ENCODE measurements around the gene CPNE4.

CPNE4 gene

DNA sequence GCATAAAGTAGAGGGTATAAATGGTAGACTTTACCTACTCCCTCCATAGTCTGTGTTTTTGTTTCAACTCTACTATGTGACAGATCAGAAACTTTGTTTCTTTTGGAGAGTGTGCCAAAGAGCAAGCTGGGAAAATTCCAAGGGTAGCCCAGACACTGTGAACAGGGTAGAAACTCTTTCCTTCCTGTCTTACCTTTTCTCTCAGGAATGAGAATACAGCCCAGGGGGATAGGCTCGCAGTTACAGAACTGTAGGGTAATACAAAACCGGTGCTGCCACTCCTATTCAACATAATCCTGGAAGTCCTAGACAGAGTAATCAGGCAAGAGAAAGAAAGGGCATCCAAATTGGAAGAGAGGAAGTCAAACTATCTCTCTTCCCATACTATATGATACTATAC is 256.3 kb downstream of the CPNE4 start:
- H3K4me3 ChIP-seq (ENCODE audit: low read length, poor library complexity, severe bottlenecking): no peak overlapping the region
- H3K27me3 ChIP-seq (ENCODE audit: insufficient read depth, low read length, poor library complexity, severe bottlenecking): no peaks in the 10 kb centered on the region
- H3K79me2 ChIP-seq (ENCODE audit: insufficient read depth, low read length): no peaks in the 10 kb centered on the region
- no peak overlapping the region for H3K4me2 ChIP-seq (ENCODE audit: low read depth, low read length, poor library complexity, severe bottlenecking)
- H3K9me2 ChIP-seq (replicated peaks; ENCODE audit: low read depth, low read length): no peaks in the 10 kb centered on the region
- no peak overlapping the region for H3K9ac ChIP-seq (ENCODE audit: low read depth, low read length, poor library complexity, severe bottlenecking)
- no peak overlapping the region for H2AFZ ChIP-seq (ENCODE audit: low read length)
- peaks cover 20% of the 10 kb centered on the region for H3F3A ChIP-seq (ENCODE audit: low read depth)
- H4K20me1 ChIP-seq (ENCODE audit: insufficient read depth, low read length, poor library complexity, severe bottlenecking): no peaks in the 10 kb centered on the region
- peaks cover 32% of the 10 kb centered on the region for H3K4me1 ChIP-seq (ENCODE audit: insufficient read depth, low read length, poor library complexity, severe bottlenecking)
- H3K36me3 ChIP-seq (ENCODE audit: insufficient read depth, low read length): no peaks in the 10 kb centered on the region
- no peak for TF ChIP-seq EZH2phosphoT487 (IDR thresholded peaks at IDR 0.05; ENCODE audit: borderline replicate concordance)
- TF ChIP-seq, protein P1, sequence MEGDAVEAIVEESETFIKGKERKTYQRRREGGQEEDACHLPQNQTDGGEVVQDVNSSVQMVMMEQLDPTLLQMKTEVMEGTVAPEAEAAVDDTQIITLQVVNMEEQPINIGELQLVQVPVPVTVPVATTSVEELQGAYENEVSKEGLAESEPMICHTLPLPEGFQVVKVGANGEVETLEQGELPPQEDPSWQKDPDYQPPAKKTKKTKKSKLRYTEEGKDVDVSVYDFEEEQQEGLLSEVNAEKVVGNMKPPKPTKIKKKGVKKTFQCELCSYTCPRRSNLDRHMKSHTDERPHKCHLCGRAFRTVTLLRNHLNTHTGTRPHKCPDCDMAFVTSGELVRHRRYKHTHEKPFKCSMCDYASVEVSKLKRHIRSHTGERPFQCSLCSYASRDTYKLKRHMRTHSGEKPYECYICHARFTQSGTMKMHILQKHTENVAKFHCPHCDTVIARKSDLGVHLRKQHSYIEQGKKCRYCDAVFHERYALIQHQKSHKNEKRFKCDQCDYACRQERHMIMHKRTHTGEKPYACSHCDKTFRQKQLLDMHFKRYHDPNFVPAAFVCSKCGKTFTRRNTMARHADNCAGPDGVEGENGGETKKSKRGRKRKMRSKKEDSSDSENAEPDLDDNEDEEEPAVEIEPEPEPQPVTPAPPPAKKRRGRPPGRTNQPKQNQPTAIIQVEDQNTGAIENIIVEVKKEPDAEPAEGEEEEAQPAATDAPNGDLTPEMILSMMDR (conservative IDR thresholded peaks at IDR 0.05; ENCODE audit: low read length): no peak
- H3K9me3 ChIP-seq (ENCODE audit: insufficient read depth, low read depth, low read length): peaks cover 42% of the 10 kb centered on the region

DNA sequence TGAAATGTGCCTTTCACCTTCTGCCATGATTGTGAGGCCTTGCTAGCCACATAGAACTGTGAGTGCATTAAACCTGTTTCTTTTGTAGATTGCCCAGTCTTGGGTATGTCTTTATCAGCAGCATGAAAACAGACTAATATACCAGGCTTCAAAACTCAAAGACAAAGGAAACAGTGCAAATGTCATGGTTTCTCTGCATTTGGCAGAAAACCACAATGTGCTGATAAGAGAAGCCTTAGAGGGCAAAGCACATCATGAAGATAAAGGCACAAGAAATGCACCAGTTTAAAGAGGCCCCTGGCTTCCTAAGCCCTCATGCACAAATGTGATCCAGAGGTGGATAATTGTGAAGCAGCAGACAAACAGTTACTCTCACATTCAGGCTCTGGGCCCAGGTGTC is 259.2 kb downstream of the CPNE4 start:
- H3K36me3 ChIP-seq (ENCODE audit: insufficient read depth, low read length): no peaks in the 10 kb centered on the region
- no peak overlapping the region for H3K4me3 ChIP-seq (ENCODE audit: low read length, poor library complexity, severe bottlenecking)
- no peaks in the 10 kb centered on the region for H3K27me3 ChIP-seq (ENCODE audit: insufficient read depth, low read length, poor library complexity, severe bottlenecking)
- H3K79me2 ChIP-seq (ENCODE audit: insufficient read depth, low read length): no peaks in the 10 kb centered on the region
- no peak overlapping the region for H3K9ac ChIP-seq (ENCODE audit: low read depth, low read length, poor library complexity, severe bottlenecking)
- H3K9me2 ChIP-seq (replicated peaks; ENCODE audit: low read depth, low read length): no peaks in the 10 kb centered on the region
- peaks cover 8% of the 10 kb centered on the region; the same call in 1 of the 2 replicates for H3F3A ChIP-seq (ENCODE audit: low read depth)
- H2AFZ ChIP-seq (ENCODE audit: low read length): no peak overlapping the region
- H3K4me1 ChIP-seq (ENCODE audit: insufficient read depth, low read length, poor library complexity, severe bottlenecking): peaks cover 13% of the 10 kb centered on the region
- no peak overlapping the region for H3K4me2 ChIP-seq (ENCODE audit: low read depth, low read length, poor library complexity, severe bottlenecking)
- H3K9me3 ChIP-seq (ENCODE audit: insufficient read depth, low read depth, low read length): peaks cover 42% of the 10 kb centered on the region
- no peaks in the 10 kb centered on the region for H4K20me1 ChIP-seq (ENCODE audit: insufficient read depth, low read length, poor library complexity, severe bottlenecking)
- TF ChIP-seq, protein P1 (conservative IDR thresholded peaks at IDR 0.05; ENCODE audit: low read length): no peak
- no peak for TF ChIP-seq EZH2phosphoT487 (IDR thresholded peaks at IDR 0.05; ENCODE audit: borderline replicate concordance)

GRCh38 chr3:131772269-131773026 is 262.4 kb downstream of the CPNE4 start:
- Histone ChIP-seq H2AFZ (ENCODE audit: low read length) (no peak overlapping the region), H3F3A (ENCODE audit: low read depth) (peaks cover 8% of the 10 kb centered on the region; the same call in 1 of the 2 replicates), H3K79me2 (ENCODE audit: insufficient read depth, low read length) (no peaks in the 10 kb centered on the region), H3K9me3 (ENCODE audit: insufficient read depth, low read depth, low read length) (peaks cover 30% of the 10 kb centered on the region), H3K9ac (ENCODE audit: low read depth, low read length, poor library complexity, severe bottlenecking) (no peak overlapping the region), H3K4me3 (ENCODE audit: low read length, poor library complexity, severe bottlenecking) (no peak overlapping the region), H3K36me3 (ENCODE audit: insufficient read depth, low read length) (no peaks in the 10 kb centered on the region), H3K27me3 (ENCODE audit: insufficient read depth, low read length, poor library complexity, severe bottlenecking) (no peaks in the 10 kb centered on the region), H4K20me1 (ENCODE audit: insufficient read depth, low read length, poor library complexity, severe bottlenecking) (no peaks in the 10 kb centered on the region), H3K4me2 (ENCODE audit: low read depth, low read length, poor library complexity, severe bottlenecking) (no peak overlapping the region), H3K4me1 (ENCODE audit: insufficient read depth, low read length, poor library complexity, severe bottlenecking) (peaks cover 4% of the 10 kb centered on the region), H3K9me2 (replicated peaks; ENCODE audit: low read depth, low read length) (no peaks in the 10 kb centered on the region)
- TF ChIP-seq, protein P1 (conservative IDR thresholded peaks at IDR 0.05; ENCODE audit: low read length): no peak
- TF ChIP-seq EZH2phosphoT487 (IDR thresholded peaks at IDR 0.05; ENCODE audit: borderline replicate concordance): no peak
